NCI-H345 (cell line): ENCODE results near the gene BASP1.
"Not testable (repeated sequence)": the region's sequence is repeated elsewhere in the genome, so short reads cannot be mapped to it uniquely, and the experiment has no call there.

Source experiments
- DNase-seq: peaks from one replicate; lab custom pipeline; 2025; lab: John Stamatoyannopoulos, UW

Gene BASP1

DNA sequence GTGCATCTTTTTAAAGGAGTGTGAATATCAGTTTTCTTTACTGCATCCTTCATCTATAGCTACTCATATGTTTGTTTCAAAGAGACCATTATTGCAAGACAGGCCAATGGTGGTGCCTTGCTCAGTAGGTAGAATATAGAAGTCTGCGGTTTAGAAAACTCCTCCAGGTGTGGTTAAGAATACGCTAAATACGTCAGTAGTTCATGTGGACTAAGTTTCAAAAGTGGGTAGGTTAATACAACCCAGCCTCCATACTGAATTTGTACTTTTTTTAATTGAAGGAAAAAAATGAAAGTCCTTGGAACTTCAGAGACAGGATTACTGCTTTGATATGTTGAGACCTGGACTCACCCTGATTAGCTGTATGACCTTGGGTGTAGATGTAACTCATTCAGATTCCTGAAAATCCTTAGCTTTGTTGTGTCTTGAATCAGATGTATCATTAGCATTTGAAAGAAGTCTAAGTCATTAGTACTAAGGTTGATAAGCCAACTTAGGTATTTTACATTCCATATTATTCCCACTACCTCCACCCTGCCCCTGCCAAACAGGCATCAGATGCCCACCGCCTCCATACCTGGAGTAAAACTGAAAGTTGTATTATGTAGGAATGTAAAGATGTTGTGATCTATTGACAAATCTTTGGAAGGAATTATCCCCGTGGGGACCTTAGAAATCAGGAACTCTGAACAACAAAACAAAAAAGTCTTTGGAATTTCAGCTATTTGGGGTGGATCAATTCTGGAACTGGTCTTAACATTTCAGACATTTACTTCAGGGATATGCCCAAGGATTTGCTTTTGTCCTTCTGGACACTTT lies 6.1 kb downstream of the BASP1 start:
- DNase-seq: no peak

DNA sequence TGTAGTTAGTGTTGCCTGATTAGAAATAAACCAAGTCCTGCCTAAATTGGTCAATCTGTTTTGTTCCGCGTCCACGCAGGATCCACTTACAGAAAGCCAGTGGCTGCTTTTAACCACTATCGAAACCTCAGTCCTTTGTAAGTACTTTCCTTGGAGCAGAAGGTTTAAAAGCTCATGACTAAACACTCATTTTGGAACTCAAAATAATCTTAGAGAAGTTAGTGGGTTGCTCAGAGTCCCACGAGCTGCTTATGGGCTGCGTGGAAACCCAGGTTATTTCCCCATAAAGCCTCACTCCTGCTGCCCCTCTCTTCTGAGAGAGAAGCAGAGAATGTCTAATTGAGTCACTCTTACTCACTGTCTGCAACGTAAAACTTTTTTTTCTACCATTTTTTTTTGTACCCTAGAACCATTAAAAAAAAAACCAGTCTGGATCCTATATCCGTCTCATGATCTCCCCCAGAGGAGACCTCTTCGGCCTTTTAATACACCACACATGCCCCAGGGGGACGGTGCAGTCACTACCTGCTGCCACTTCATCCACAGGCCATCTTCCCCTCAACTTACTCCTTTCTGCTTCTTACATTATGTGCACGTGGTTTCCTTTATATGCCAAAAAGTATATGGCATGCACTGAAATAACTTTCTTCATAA lies 7.6 kb downstream of the BASP1 start:
- no peak for DNase-seq

DNA sequence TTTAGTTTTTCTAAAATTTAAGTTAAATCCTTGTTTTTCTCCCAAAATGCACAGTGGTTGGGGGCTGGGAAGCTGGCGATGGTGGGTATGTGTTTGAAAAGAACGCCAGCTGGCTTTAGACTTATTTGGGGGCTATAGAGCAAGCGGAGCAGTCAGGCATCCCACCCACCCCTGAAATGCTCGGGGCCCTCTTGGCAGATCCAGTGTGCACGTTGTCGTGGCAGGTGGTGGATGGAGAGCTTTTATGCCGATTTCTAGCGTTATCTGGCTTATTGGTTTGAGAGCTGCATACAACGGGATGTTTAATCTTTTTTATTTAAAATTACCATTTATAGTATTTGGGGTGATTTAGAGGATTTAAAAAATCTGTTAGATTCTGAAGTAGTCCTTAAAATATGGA lies 8.1 kb downstream of the BASP1 start:
- DNase-seq: no peak

DNA sequence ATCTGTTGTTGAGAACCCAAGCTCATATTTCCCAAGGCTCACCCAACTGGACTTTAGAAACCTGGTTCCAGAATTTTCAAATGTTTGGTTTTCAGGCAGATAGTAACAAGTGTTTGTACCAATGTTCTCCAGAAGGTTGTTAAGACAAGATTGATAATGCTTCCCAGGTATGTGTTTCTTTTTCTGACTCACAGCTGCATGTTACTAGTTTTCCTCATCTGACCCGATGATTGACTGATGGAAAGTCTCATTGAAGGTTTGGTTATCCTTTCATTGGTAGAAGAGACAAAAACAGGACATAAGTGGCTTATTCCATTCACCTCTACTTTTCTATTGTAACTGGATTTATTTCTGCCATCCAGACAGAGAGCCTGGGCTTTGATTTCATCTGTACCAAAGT lies 10.4 kb downstream of the BASP1 start:
- no peak for DNase-seq

DNA sequence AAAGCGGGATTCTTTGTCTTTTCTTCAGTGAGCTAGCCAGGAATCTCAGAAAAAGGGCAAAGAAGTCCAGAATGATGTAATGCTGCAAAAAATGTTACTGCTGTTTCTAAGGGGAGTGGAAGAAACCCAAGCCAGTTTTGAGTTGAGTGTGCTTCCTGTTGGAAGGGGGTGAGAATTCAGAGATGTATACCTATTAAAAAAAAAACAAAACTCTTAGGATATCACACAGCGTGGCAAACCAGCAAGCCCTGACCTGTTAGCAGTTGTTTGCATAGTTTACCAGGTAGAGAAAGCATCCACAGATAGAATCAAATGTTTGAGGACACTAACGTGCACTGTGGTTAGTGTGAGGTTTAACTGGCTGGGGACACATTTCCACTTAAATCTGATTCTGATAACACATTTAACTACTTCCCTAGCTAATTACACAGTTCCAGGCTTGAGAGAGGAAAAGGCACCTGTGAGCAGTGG lies 11.4 kb downstream of the BASP1 start:
- peak; percentile 87 for DNase-seq

DNA sequence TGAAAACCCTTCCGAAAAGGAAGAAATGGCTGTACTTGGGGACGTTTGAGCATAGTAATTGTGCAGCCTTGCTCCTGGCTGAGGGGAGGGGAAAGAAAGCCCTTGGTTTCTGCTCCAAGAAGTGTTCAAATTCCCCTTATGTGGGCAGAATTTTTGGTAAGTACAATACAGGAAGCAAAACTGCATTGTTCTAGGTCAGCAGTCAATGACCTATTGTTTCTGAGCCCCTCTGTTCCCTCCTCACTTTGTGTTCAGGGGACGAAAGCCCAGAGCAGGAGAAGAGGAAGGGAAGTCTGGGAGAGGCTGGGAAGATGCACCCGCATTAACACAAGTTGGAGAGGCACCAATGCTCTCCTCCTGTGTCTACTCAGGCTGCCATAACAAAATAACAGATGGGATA lies 11.9 kb downstream of the BASP1 start:
- no peak for DNase-seq

DNA sequence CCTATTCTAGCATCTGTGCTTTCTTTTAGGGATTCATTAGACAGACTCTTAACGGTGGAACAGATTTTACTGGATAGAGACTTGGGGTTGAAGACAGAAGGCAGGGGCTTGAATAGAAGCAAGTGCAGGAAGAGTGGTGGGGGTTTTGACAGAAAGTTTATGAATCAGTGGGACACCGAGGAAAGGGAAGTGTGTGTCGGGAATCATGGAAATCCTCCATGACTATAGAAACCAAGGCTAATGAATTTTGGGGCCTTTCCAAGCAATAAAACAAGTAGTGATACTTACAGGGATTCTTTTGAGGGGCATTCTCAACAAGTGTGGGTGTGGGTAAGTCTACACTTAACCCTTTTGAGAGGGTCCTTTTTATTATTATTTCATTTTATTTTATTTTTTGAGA lies 12.8 kb downstream of the BASP1 start:
- DNase-seq: no peak

DNA sequence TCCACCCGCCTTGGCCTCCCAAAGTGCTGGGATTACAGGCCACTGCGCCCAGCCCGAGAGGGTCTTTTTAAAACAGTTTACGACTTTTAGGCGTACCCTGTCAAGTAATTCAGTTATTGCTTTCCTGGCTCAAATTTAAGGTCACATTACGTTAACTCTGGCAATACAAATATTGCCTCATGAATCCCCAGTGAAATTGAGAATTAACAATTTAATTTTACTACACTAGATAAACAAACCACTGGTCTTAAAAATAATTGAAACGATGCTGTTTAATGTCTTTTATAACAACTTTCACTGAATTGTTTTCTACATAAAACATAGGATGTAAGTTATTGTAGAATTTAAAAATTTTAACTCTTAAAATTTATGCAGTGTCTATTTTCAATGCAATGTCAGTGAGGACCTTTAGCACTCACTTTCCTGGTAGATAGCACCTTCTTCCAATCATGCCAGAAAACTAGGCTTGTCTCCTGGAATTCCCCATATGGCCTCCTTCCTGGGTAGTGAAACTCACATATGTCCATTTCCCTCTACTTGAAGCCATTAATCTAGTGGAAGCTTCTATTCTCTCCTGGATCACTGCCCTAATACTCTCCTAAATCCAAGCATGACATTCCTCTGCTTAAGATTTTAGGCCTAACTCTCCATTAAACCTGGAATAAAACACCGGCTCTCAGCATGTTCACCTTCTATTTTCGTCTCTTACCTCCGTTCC lies 13.5 kb downstream of the BASP1 start:
- no peak for DNase-seq

DNA sequence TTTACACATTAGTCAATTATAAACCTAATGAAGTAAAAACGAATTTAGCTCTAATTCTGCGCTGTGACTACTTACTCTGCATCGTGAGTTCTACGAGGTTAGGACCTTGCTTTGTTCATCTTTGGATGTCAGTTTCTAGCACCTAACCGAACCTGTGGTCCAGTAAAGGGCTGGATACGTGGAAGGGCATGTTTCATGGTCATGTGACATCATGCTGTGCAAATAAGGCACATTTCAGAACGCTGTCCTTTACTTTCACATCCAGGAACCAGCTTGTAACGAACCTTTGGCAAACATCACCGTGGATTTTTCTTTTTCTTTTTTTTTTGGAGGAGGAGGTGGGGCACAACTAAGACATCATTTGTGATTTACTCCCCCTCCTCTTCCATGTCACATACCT lies 15.0 kb downstream of the BASP1 start:
- no peak for DNase-seq

DNA sequence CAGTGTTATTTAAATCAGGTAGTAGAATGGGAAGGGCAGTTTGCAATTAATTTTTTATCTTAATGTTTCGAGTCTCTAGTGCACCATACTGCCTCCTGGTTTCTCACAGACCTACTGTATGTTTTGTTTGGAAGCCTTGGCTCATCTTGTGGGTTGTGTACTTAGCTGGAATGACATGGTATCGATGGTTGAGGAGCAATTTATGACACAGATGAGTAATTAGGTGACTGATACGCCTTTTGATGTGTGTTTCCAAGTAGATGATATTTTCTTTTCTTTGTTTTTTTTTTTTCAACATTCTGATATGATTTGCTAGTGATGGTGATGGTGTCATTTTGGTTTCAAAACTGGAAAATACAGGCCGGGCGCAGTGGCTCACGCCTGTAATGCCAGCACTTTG lies 16.1 kb downstream of the BASP1 start:
- no peak for DNase-seq

DNA sequence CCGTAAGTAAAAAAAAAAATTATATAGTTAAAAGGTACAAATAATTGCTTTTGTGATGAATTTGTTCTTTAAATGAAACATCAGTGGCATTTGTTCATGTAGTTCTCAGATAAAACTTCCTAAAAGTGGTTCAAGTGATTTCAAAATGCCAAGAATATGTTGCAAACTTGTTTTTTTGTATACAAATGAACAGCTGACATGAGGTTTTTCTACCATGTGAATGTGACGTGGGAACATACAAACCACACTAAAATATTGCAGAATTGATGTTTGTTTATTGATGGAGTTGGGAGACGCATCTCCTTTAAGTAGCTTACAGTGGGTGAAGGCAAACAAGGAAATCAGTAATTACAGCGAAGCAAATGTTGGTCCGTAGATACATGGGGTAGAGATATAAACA lies 16.9 kb downstream of the BASP1 start:
- no peak for DNase-seq

DNA sequence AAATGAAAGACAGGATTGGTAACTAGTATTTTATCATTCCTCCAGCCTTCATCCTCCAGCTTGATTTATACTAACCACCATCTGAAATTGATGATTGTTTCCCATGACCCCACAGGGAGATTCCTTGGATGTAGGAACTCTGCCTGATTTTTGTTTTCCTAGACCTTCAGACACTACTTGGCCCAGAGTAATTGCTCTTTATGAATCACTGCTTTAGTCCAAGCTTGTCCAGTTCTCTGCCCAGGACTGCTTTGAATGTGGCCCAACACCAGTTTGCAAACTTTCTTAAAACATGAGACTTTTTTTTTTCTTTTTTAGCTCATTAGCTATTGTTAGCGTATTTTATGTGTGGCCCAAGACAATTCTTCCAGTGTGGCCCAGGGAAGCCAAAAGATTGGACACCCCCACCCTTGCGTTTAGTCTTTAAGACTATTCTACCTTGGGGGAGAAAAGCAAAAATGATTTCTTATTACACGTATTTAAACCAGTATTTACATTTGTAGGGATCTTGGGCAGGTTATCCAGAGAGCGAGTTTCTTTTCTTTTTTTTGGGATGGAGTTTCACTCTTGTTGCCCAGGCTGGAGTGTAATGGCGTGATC lies 18.4 kb downstream of the BASP1 start:
- DNase-seq: no peak

DNA sequence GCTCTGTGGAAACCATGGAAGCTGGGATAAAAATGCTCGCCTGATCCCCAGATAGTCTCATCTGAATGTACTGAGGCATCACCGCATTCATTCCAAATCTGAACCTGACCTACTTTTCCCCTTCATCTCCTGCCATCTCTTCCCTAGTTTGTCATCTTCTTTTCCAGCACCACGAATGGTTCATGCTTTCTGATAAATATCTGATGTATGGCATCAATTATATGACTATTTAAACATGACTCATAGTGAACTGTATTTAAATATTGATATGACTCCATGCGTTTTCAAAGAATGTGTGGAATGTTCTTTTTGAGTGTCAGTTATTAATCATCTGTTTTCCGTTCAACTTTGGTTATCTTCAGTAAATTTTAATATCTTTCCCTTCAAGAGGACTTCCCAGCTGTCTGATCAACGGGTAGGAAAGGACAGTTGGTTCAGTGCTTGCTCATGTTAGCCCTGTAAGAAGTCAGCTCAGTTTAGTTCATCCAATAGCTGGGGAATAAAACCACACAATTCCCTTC lies 21.1 kb downstream of the BASP1 start:
- DNase-seq: no peak

DNA sequence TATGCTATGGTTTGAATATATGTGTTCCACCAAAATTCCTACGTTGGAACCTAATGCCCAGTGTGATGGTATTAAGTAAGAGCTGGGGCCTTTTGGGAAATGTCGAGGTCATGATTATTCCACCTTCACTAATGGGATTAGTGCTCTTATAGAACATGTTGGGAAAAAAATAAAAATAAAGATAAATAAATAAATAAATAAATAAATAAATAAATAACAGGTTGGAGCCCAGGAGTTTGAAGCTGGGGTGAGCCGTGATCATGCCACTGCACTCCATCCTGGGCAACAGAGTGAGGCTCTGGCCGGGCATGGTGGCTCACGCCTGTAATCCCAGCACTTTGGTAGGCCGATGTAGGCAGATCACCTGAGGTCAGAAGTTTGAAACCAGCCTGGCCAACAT lies 22.5 kb downstream of the BASP1 start:
- no peak for DNase-seq

DNA sequence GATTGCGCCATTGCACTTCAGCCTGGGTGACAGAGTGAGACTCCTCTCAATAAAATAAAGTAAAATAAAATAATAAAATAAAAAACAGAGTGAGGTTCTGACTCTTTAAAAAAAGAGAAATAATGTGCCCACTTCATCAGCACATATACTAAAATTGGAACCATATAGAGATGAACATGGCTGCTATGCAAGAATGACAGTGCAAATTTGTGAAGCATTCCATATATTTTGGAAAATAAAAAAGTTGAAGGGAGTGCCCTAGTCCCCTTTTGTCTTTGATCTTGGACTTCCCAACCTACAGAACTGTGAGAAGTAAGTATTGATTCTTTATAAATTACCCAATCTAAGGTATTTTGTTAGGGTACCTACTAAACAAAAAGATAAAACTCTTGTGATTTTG lies 23.1 kb downstream of the BASP1 start:
- DNase-seq: no peak

DNA sequence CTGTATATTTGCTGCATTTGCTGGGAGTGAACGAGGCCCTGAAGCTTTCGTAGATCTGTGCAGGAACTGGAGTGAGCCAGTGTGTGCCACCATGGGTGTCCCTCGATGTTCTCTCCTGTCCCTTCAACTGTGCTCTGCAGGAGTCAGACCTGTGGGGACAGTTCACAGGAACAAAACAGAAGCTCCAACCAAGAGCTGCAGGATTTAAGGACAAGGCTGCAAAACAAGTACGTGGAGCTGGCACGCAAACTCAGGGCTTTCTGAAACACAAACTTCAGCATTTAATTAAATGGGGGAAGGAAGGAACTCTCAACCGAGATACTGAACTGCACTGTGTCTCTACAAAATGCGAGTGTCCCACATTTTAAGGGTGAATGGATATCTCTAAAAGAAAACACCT lies 24.2 kb downstream of the BASP1 start:
- DNase-seq: no peak

DNA sequence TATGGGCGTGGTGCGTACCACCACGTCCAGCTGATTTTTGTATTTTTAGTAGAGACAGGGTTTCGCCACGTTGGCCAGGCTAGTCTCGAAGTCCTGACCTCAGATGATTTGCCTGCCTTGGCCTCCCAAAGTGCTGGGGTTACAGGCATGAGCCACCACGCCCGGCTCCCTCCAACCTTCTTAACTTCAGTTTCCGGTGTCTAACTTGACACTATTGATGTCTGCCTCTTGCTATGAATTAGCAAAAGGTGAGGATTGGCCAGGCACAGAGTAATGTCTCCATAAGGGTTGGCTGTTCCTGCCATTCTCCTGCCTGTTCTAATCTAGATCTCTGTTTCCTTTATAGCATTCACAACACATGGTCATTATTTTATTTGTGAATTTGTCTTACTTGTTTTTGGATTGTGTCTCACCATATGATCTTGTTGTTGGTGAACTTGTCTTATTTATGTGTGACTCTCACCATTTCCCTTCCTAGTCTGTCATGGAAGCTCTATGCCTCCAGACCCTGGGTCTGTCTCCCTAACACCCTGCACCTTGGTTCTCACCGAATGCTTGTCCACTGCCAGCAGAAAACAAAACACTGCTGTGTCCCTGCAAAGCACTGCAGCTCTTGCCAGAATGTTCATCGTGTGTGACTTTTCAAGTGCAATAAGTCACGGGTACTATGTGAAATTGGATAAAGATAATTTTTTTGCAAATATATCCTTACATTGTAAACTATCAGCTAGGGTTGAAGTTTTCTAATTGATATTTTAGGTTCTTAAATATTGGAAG lies 26.0 kb downstream of the BASP1 start:
- DNase-seq: no peak

DNA sequence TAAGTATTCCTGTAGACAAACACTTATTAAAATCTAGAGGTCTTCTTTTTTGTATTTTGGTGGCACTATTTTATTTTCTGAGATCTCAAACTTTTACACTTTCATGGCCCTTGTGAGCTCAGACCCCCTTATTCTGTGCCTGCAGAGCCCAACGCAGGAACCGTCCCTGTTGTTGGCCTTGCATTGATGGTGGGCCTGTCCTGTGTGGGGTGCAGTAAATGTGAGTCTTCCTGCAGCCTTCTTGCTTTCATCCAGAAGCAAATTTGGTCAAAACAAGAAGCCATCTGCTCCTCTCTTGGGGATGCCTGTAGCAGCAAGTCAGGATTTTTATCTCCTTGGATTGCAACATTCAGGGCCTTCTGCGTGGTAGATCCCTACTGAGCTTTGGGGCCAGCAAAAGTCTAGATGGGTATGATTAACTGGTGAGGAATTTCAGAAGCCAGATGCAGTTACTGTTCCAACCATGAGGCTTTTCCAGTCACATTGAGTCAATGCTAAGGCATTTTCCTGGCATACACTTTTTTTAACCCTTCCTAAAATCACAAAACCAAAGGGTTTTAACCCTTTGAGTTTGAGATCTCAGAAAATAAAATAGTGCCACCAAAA lies 31.7 kb downstream of the BASP1 start:
- DNase-seq: no peak

DNA sequence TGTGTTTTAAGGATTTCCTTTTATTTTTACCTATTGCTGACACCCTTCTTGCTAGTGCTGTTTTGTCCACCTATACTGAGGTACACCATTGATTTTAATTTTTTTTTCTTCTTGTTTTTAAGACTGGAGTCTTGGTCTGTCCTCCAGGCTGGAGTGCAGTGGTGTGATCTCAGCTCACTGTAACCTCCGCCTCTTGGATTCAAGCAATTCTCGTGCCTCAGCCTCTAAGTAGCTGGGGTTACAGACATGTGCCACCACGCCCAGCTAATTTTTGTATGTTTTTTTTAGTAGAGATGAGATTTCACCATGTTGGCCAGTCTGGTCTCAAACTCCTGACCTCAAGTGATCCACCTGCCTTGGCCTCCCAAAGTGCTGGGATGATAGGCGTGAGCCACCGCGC lies 32.4 kb downstream of the BASP1 start:
- DNase-seq: not testable (repeated sequence)

DNA sequence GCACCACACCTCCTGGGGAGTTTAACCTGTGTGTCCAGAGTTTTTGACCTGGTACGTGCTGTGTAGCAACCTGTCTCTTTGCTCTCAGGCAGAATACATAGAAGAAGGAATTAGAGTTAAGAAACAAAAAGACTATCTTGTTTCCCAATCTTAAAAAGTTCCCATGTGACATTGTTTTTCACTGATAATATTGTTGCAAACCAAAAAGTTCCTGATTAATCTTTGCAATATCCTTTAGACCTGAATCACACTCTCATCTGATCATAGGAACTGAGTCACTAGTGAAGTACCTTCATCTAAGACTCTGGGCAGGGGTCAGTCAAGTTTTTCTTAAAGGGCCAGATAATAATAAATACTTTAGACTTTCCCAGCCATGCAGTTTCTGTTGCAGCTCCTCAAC lies 35.1 kb downstream of the BASP1 start:
- no peak for DNase-seq

DNA sequence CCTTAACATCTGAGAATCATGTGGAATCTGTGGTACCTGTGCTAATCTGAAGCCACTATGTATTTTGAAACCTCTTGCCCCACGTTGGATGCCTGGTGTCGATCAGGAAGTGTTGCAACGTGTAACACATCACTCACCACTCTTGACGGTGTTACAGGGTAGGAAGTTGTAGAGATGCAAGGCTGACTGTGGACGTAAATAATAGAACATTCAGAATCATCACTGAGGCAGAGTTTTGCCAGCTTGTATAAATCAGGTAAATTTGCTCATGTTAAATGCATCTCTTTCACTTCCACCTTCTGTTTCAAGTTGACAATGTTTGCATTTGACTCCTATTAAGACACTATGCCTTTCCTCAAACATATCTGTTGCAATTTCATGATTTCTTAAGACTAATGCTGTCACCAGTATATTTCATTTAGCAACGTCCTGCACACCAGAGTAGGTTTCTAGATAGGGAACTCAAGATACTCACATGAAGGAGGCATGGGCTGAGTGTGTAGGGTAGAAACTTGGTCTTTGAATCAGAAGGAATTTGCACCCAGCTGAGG lies 38.1 kb downstream of the BASP1 start:
- no peak for DNase-seq
